Brain microvascular endothelial cell (primary cell): ENCODE data around the gene PF4V1.

ENCODE experiments used
- DNase-seq: peaks from one replicate; pipeline ENCODE4 v3.0.0-alpha.2; 2020
- H3K27ac ChIP-seq: fragments of 250-450 bp; sonication (Bioruptor Pico); 2 replicates; pipeline ENCODE4 v1.5.1; 2020; ENCODE audit warnings: mild to moderate bottlenecking, moderate library complexity
- H3K27me3 ChIP-seq: fragments of 250-450 bp; sonication (Bioruptor Pico); replicated peaks from 2 replicates; pipeline ENCODE4 v1.5.1; 2020; ENCODE audit warnings: mild to moderate bottlenecking
- H3K36me3 ChIP-seq: fragments of 250-450 bp; sonication (Bioruptor Pico); replicated peaks from 2 replicates; pipeline ENCODE4 v1.5.1; 2020; ENCODE audit warnings: mild to moderate bottlenecking
- H3K4me3 ChIP-seq: 2 replicates; pipeline ENCODE4 v1.5.1; 2011; ENCODE audit warnings: low read depth, mild to moderate bottlenecking, control low read depth, low read length, moderate library complexity
- CTCF ChIP-seq: IDR thresholded peaks from 2 replicates; pipeline ENCODE4 v1.5.1; 2011; ENCODE audit warnings: low read depth, mild to moderate bottlenecking, moderate library complexity, low read length, control low read depth, inconsistent platforms; ENCODE audit errors: missing control alignments
- in situ Hi-C: cut with HindIII; loops from 2 replicates; pipeline ENCODE4 v1.10.0; 2017; ENCODE audit warnings: low sequenced_read_pairs, low pct_ligation_motif_present

The PF4V1 gene

DNA sequence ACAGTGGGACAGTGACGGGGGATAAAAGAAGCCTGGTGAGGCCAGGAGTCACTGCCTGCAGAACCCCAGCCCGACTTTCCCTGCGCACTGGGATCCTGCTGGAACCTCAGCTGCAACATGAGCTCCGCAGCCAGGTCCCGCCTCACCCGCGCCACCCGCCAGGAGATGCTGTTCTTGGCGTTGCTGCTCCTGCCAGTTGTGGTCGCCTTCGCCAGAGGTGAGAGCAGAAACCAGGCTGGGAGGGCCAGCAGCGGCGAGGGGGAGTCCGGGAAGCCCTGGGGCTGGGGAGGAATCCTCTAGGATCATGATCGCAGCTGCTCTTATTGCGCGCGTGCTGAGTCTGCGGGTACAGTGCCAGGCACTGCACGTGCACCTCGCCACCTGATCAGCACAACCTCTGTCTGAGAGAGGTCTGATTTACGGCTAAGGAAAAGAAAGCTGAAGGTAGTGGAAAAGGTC, at the start of gene PF4V1:
Gene PF4V1, plus strand, starts transcription at position 51 of the 459 bp plus-strand sequence. Its CDS starts 67 bp downstream, at position 118.
- peak; percentile 68 for TF ChIP-seq CTCF
- Histone ChIP-seq H3K27me3 (no peaks in the 10 kb centered on the region), H3K4me3 (peak within 1 kb of the TSS; percentile 33), H3K27ac (no peak within 1 kb of the TSS), H3K36me3 (no peaks in the 10 kb centered on the region)
- in situ Hi-C loops, result no loop called here
- DNase-seq, result no peak

DNA sequence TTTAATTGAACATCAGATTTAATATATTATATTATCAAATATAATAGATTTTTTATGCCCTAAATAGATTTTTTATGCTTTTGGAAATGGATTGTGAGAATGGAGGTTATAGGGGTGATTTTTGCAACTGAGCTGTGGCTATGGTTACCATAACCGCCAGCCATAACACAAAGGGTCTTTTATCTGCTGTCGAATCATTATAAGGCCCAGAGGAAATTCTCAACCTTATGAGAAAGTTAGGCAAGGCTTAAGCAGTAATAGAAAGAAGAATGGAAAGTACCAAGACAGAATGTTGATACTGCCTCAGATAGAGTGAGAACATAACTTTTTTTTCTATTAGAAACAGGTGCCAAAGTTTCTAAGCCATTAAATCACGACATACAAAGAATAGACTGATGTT, 42.9 kb upstream of the PF4V1 start:
- no peak for DNase-seq
- no peaks in the 10 kb centered on the region for H3K36me3 ChIP-seq
- H3K27ac ChIP-seq, result no peak overlapping the region
- no peak for TF ChIP-seq CTCF
- in situ Hi-C loops, result no loop called here
- no peaks in the 10 kb centered on the region for H3K27me3 ChIP-seq
- no peak overlapping the region for H3K4me3 ChIP-seq

DNA sequence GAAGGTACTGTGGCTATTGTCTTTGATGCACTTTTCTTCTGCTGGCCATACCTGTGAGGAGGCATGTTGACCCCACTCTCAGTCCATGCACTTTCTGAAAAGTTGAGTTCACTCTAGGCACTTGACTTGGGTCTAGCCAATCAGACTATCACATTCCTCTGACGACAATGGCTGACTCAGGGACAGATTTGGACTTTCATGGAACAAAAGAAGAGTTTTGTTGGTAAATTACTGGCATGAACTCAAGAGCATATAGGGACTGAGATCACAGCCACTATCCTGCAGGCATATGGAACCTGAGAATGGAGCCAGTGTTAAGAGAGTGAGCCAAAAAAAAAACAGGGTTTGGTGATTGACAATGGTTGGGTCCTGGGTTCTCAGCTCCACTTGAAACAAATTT, 41.3 kb upstream of the PF4V1 start:
- in situ Hi-C loops, result no loop called here
- no peak for TF ChIP-seq CTCF
- Histone ChIP-seq H3K4me3 (no peak overlapping the region), H3K27ac (no peak overlapping the region), H3K27me3 (no peaks in the 10 kb centered on the region), H3K36me3 (no peaks in the 10 kb centered on the region)
- no peak for DNase-seq

- no peaks in the 10 kb centered on the region for H3K27me3 ChIP-seq
- TF ChIP-seq CTCF, result no peak
- DNase-seq, result no peak
- no peak overlapping the region for H3K27ac ChIP-seq
- no peak overlapping the region for H3K4me3 ChIP-seq
- no peaks in the 10 kb centered on the region for H3K36me3 ChIP-seq
- in situ Hi-C loops, result no loop called here
Observed at GRCh38 chr4:73814679-73815078, 38.4 kb upstream of the PF4V1 start.

DNA sequence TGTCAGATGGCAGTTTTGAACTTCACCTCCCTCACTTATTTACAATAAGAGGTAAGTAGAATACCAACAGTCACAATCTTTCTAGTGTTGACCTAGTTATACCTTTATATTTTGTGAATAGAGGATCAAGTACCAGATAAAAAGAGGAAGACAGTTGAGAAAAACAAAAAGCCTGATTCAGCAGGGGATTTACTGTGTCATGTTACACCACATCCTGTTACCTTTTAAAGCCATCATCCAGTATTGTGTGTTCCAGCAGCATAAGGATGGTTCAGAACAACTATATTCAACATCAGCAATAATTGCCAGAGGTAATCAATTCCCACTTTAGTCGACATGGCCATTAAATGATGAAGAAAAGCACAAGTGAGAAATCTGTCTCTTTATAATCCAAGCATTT, 38.0 kb upstream of the PF4V1 start:
- no peak for TF ChIP-seq CTCF
- H3K4me3 ChIP-seq, result no peak overlapping the region

GRCh38 chr4:73816814-73817213, 36.3 kb upstream of the PF4V1 start:
- Histone ChIP-seq H3K36me3 (no peaks in the 10 kb centered on the region), H3K4me3 (no peak overlapping the region), H3K27me3 (no peaks in the 10 kb centered on the region), H3K27ac (peak overlapping the region; percentile 21)
- in situ Hi-C loops, result no loop called here
- TF ChIP-seq CTCF, result no peak
- peak; percentile 79 for DNase-seq

More for the DNA sequence above, 38.0 kb upstream of the PF4V1 start:
- in situ Hi-C loops, result no loop called here
- no peak for DNase-seq
- Histone ChIP-seq H3K36me3 (no peaks in the 10 kb centered on the region), H3K27ac (no peak overlapping the region), H3K27me3 (no peaks in the 10 kb centered on the region)
